IMR-90 (cell line): Measurements from ENCODE around the gene GABRP. TPM values are rescaled to one million over a fixed set of nuclear protein-coding genes. Genes with fewer than 3 reads are reported as not detected.

Experiments used
- ATAC-seq: fragments of 200-7000 bp; cut with Tn5 transposase; 2 replicates; pipeline ENCODE4 v1.9.1; 2020; ENCODE audit warnings: low read depth, mild to moderate bottlenecking, moderate library complexity
- BruUV-seq: library from RNA; stranded (reverse); fragments of 400-500 nt; replicated peaks from 2 replicates; lab custom pipeline; 2021; lab: Mats Ljungman, UMichigan
- CTCF ChIA-PET: fragments of 300-600 bp; formaldehyde crosslinking; extraction: SDS; loops from one replicate; lab custom pipeline; 2021; ENCODE audit warnings: antibody characterized with exemption; lab: Yijun Ruan, JAX
- POLR2A ChIA-PET: fragments of 300-600 bp; sonication (Branson Sonifier 250); formaldehyde crosslinking; loops from one replicate; lab custom pipeline; 2022; ENCODE audit warnings: antibody characterized with exemption; ENCODE audit not compliant: unreplicated experiment; lab: Charles Lee
- DNase-seq: peaks from one replicate; pipeline ENCODE4 v3.0.0; 2013
- H2AFZ ChIP-seq: replicated peaks from 2 replicates; pipeline ENCODE3; 2013; ENCODE audit warnings: low read length, mild to moderate bottlenecking; ENCODE audit not compliant: poor library complexity
- H2AK5ac ChIP-seq: 2 replicates; pipeline ENCODE4 v1.6.1; 2013; ENCODE audit warnings: low read depth, low read length, inconsistent platforms
- H2AK9ac ChIP-seq: replicated peaks from 2 replicates; pipeline ENCODE3; 2013; ENCODE audit warnings: mild to moderate bottlenecking, low read depth, low read length, moderate library complexity; ENCODE audit not compliant: poor library complexity
- H2BK120ac ChIP-seq: 2 replicates; pipeline ENCODE4 v1.6.1; 2013; ENCODE audit warnings: low read depth, low read length, inconsistent platforms
- H2BK15ac ChIP-seq: 3 replicates; pipeline ENCODE4 v1.6.1; 2013; ENCODE audit warnings: low read depth, low read length, inconsistent platforms
- H2BK20ac ChIP-seq: 2 replicates; pipeline ENCODE4 v1.6.1; 2013; ENCODE audit warnings: low read depth, mild to moderate bottlenecking, inconsistent platforms, low read length, moderate library complexity
- H2BK5ac ChIP-seq: 2 replicates; pipeline ENCODE4 v1.6.1; 2013; ENCODE audit warnings: mild to moderate bottlenecking, low read depth, low read length, inconsistent platforms; ENCODE audit not compliant: poor library complexity, severe bottlenecking
- H3K14ac ChIP-seq: replicated peaks from 2 replicates; pipeline ENCODE4 v1.6.1; 2013; ENCODE audit warnings: low read depth, low read length, inconsistent platforms
- H3K18ac ChIP-seq: 2 replicates; pipeline ENCODE4 v1.6.1; 2013; ENCODE audit warnings: low read depth, low read length, control low read depth
- H3K23ac ChIP-seq: 2 replicates; pipeline ENCODE4 v1.6.1; 2013; ENCODE audit warnings: low read depth, low read length, inconsistent platforms
- H3K27ac ChIP-seq: 2 replicates; pipeline ENCODE4 v1.5.1; 2013; ENCODE audit warnings: mild to moderate bottlenecking, control low read depth, low read length; ENCODE audit not compliant: insufficient read depth
- H3K27me3 ChIP-seq: 2 replicates; pipeline ENCODE4 v1.6.1; 2013; ENCODE audit warnings: low read length; ENCODE audit not compliant: control insufficient read depth, insufficient read depth
- H3K36me3 ChIP-seq: 2 replicates; pipeline ENCODE4 v1.6.1; 2013; ENCODE audit warnings: low read length, mixed read lengths; ENCODE audit not compliant: control insufficient read depth, insufficient read depth
- H3K4ac ChIP-seq: 2 replicates; pipeline ENCODE4 v1.6.1; 2013; ENCODE audit warnings: low read depth, low read length, inconsistent platforms
- H3K4me1 ChIP-seq: 2 replicates; pipeline ENCODE4 v1.6.1; 2013; ENCODE audit warnings: low read length, mixed read lengths; ENCODE audit not compliant: control insufficient read depth, insufficient read depth
- H3K4me2 ChIP-seq: 2 replicates; pipeline ENCODE4 v1.6.1; 2013; ENCODE audit warnings: low read depth, mild to moderate bottlenecking, control low read depth, low read length, moderate library complexity
- H3K4me3 ChIP-seq: 2 replicates; pipeline ENCODE4 v1.5.1; 2013; ENCODE audit warnings: low read depth, mild to moderate bottlenecking, control low read depth, low read length, moderate library complexity; ENCODE audit not compliant: insufficient read depth
- H3K56ac ChIP-seq: 2 replicates; pipeline ENCODE4 v1.6.1; 2013; ENCODE audit warnings: low read length, inconsistent platforms; ENCODE audit not compliant: insufficient read depth; ENCODE audit errors: extremely low read depth
- H3K79me1 ChIP-seq, 2 experiments: 2 replicates each; pipeline ENCODE4 v1.6.1; 2013; ENCODE audit warnings: low read length in 2 of 2, inconsistent platforms in 1 of 2, low read depth in 1 of 2
- H3K9ac ChIP-seq: 2 replicates; pipeline ENCODE4 v1.6.1; 2013; ENCODE audit warnings: low read depth, low read length, control low read depth
- H3K9me1 ChIP-seq: 2 replicates; pipeline ENCODE4 v1.6.1; 2013; ENCODE audit warnings: low read length, inconsistent platforms; ENCODE audit not compliant: insufficient read depth
- H3K9me3 ChIP-seq: 2 replicates; pipeline ENCODE4 v1.6.1; 2013; ENCODE audit warnings: low read length; ENCODE audit not compliant: control insufficient read depth, insufficient read depth
- H4K20me1 ChIP-seq: 2 replicates; pipeline ENCODE4 v1.6.1; 2013; ENCODE audit warnings: low read length, inconsistent platforms; ENCODE audit not compliant: insufficient read depth
- H4K5ac ChIP-seq: 2 replicates; pipeline ENCODE4 v1.6.1; 2013; ENCODE audit warnings: mild to moderate bottlenecking, low read depth, low read length, control low read depth
- H4K8ac ChIP-seq, 2 experiments: 2 replicates each; pipeline ENCODE4 v1.6.1; 2013; ENCODE audit warnings: low read depth in 2 of 2, low read length in 2 of 2, control low read depth in 1 of 2, inconsistent platforms in 1 of 2
- H4K91ac ChIP-seq: 2 replicates; pipeline ENCODE4 v1.6.1; 2013; ENCODE audit warnings: low read depth, low read length, inconsistent platforms; ENCODE audit not compliant: insufficient read depth
- BHLHE40 ChIP-seq: fragments of 150-350 bp; IDR thresholded peaks from 2 replicates; pipeline ENCODE4 v1.6.1; 2016; ENCODE audit warnings: mild to moderate bottlenecking, low read depth, low read length
- CEBPB ChIP-seq: IDR thresholded peaks from 2 replicates; pipeline ENCODE4 v1.6.1; 2012; ENCODE audit warnings: low read depth, low read length, improper control_type of control experiment
- WGBS, 2 experiments: methylation state at CpG; one replicate each; pipeline versions ENCODE4 v1.1.5 to v1.1.7; 2013; ENCODE audit warnings: missing lambda C conversion rate in 2 of 2; ENCODE audit not compliant: insufficient read length in 1 of 2; ENCODE audit errors: extremely low coverage in 2 of 2; 5-methylcytosine and 5-hydroxymethylcytosine counted together
- dilution Hi-C: fragments of 300-500 bp; cut with HindIII; formaldehyde crosslinking; loops from one replicate; pipeline ENCODE4 v1.14.3; 2018; ENCODE audit warnings: low sequenced_read_pairs; ENCODE audit not compliant: unreplicated experiment
- in situ Hi-C: fragments of 300-500 bp; cut with MboI; formaldehyde crosslinking; loops from 3 replicates; pipeline ENCODE4 v1.14.3; 2019; ENCODE audit warnings: low sequenced_read_pairs, inconsistent platforms, mixed read lengths
- intact Hi-C: fragments of 100-400 bp; cut with micrococcal nuclease; formaldehyde crosslinking; loops from 2 replicates; pipeline ENCODE4 v1.10.0; 2022
- polyA plus RNA-seq, 3 experiments: library from polyadenylated mRNA; depleted of rRNA; stranded (reverse); fragments of >200 nt; gene quantifications; 2 replicates each; pipeline ENCODE4 v1.2.3, GENCODE V29; 2012; ENCODE audit warnings: low replicate concordance in 1 of 3
- total RNA-seq: library from RNA; depleted of rRNA; stranded (reverse); fragments of >200 nt; gene quantifications from 2 replicates; pipeline ENCODE4 v1.2.3, GENCODE V29; 2012

GABRP gene
- total and polyA plus RNA-seq, 2 of the 4 experiments (the other 2 are of a cell fraction), result not detected

GRCh38 chr5:170757182-170757601 lies 26.3 kb upstream of the GABRP start:
- no peak overlapping the region for H3K23ac ChIP-seq
- no peak overlapping the region for H2AK9ac ChIP-seq
- no peak overlapping the region for H4K8ac ChIP-seq
- in situ Hi-C loops, result no loop called here
- no peak overlapping the region for H3K56ac ChIP-seq
- no peak overlapping the region for H2BK15ac ChIP-seq
- no peak overlapping the region for H2BK20ac ChIP-seq
- H3K14ac ChIP-seq, result no peak overlapping the region
- H4K5ac ChIP-seq, result no peak overlapping the region
- no peaks in the 10 kb centered on the region for H3K79me1 ChIP-seq
- DNase-seq (peak; percentile 16), ATAC-seq (peak; percentile 75)
- no peak overlapping the region for H3K4me3 ChIP-seq
- no peak overlapping the region for H2AK5ac ChIP-seq
- TF ChIP-seq BHLHE40 (peak; percentile 45; the same call in 1 of the 2 replicates), CEBPB (no peak)
- H3K27ac ChIP-seq, result no peak overlapping the region
- POLR2A ChIA-PET, result no interaction called here
- no peaks in the 10 kb centered on the region for H3K9me1 ChIP-seq
- WGBS, 2 experiments, result no CpG with 5 or more reads among the region's 4 CpGs
- no peak overlapping the region for H3K4ac ChIP-seq
- no peaks in the 10 kb centered on the region for H3K36me3 ChIP-seq
- dilution Hi-C loops, result no loop called here
- 0 out of 2 replicates have a peak, but pooled peaks cover 2% of the 10 kb centered on the region for H3K4me1 ChIP-seq
- H3K9ac ChIP-seq, result no peak overlapping the region
- no peak overlapping the region for H2BK120ac ChIP-seq
- no peaks in the 10 kb centered on the region for H4K20me1 ChIP-seq
- H2AFZ ChIP-seq, result no peak overlapping the region
- no peak overlapping the region for H3K18ac ChIP-seq
- no TSS peak for BruUV-seq
- H3K27me3 ChIP-seq, result peaks cover 11% of the 10 kb centered on the region
- CTCF ChIA-PET, result no interaction called here
- no peaks in the 10 kb centered on the region for H3K9me3 ChIP-seq
- intact Hi-C loops, result no loop called here
- no peak overlapping the region; the same call in 1 of the 2 replicates for H3K4me2 ChIP-seq
- H2BK5ac ChIP-seq, result no peak overlapping the region
- no peak overlapping the region for H4K91ac ChIP-seq
